Measurements from ENCODE around the gene KLRF1. TPM values are rescaled to one million over a fixed set of nuclear protein-coding genes. Genes with fewer than 3 reads are reported as not detected.

KLRF1 gene
- total RNA-seq, 1 experiment from 2014 or later = not detected

DNA sequence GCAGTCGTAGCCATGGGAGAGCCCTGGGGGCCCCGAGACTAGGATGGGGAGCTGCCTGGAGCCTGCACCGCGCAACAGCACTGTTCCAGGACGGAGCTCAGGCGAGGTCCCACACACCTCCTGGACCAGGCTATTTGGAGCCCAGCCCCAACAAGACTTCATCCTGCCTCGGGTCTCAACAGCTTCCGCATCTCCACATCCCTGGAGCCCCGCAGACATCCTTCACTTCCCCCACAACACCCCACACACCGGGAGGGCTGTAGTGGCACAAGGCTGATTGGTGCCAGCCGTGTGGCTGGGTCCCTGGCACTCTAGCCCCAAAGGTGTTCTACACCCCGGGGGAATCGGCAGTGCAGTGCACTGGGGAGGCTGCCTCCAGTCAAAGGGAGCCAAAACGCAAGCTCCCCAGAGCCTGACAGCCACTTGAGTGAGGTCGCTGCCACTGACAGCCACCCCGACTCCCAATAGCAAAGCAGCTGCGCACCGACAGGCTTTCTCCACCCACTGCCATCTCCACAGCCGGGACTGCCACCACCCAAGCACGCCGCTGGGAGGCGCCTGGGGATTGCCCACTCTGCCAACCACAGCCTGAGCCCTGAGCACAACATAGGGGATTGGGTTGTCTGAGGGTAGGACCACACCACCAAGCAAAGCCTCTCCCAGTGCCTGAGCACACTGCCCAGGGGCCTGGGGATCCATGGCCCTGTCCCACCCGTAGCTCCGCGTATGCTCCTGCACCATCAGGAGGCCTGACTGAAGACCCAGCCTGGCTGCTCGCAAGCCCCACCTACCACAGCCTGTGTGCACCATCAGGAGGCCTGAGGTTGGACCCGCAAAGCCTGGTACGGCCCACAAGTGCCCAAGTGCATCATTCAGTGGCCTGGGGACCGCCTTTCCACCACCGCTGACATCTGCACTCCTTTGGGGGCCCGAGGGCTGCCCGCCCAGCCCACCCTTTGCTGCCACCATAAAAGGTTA is 13.2 kb upstream of the KLRF1 start:
- Histone ChIP-seq H3K27ac (ENCODE audit: insufficient read length, low read depth, low read length) (no peak overlapping the region), H2AFZ (ENCODE audit: low read length) (no peak overlapping the region), H4K20me1 (ENCODE audit: control insufficient read depth, insufficient read depth, insufficient read length) (no peaks in the 10 kb centered on the region), H4K8ac (replicated peaks; ENCODE audit: insufficient read length, low read depth, low read length) (no peak overlapping the region), H3K18ac (ENCODE audit: insufficient read length, low read depth, low read length) (no peak overlapping the region), H3K23ac (ENCODE audit: insufficient read length, low read depth, low read length) (no peak overlapping the region), H2BK20ac (ENCODE audit: low read depth, low read length, poor library complexity, severe bottlenecking) (no peak overlapping the region), H3K4me1 (ENCODE audit: insufficient read depth, low read length) (no peaks in the 10 kb centered on the region), H3K27me3 (ENCODE audit: insufficient read depth, low read length) (no peaks in the 10 kb centered on the region), H3K9ac (ENCODE audit: extremely low read depth, insufficient read length, low read length) (no peak overlapping the region), H3K23me2 (ENCODE audit: insufficient read length, low read depth, low read length, poor library complexity, severe bottlenecking) (no peaks in the 10 kb centered on the region), H3K4me2 (ENCODE audit: insufficient read depth, insufficient read length, low read length) (peak overlapping the region; percentile 56), H3K14ac (ENCODE audit: insufficient read depth, low read length) (no peak overlapping the region), H3T11ph (ENCODE audit: low read length) (no peak overlapping the region), H3K56ac (ENCODE audit: insufficient read length, low read depth, low read length) (no peak overlapping the region), H3K79me1 (ENCODE audit: insufficient read depth, low read depth, low read length, poor library complexity, severe bottlenecking) (no peaks in the 10 kb centered on the region), H4K5ac (ENCODE audit: insufficient read length, low read depth, low read length) (no peak overlapping the region), H2BK120ac (ENCODE audit: low read depth, low read length, poor library complexity, severe bottlenecking) (no peak overlapping the region), H2BK15ac (ENCODE audit: low read depth, low read length) (no peak overlapping the region), H2BK12ac (ENCODE audit: insufficient read length, low read depth, low read length) (no peak overlapping the region), H3K9me3 (ENCODE audit: control insufficient read depth, low read depth, low read length) (no peaks in the 10 kb centered on the region), H3K4ac (ENCODE audit: low read depth, low read length) (no peak overlapping the region), H2AK5ac (ENCODE audit: insufficient read length, low read length) (no peak overlapping the region), H4K91ac (ENCODE audit: insufficient read length, low read depth, low read length) (no peak overlapping the region), H2BK5ac (ENCODE audit: insufficient read length, low read length) (no peak overlapping the region), H3K79me2 (ENCODE audit: insufficient read depth, low read length) (no peaks in the 10 kb centered on the region)
- H3K27ac Mint-ChIP-seq = no peak overlapping the region
- DNase-seq = peak; percentile 96
- peak overlapping the region in 1 of 2 experiments; percentile 50; a peak in 2 of 5 replicates for H3K4me3 Mint-ChIP-seq
- H3K27me3 Mint-ChIP-seq (ENCODE audit: low read depth) = no peaks in the 10 kb centered on the region; the same call in none of the 2 replicates
- WGBS (ENCODE audit: extremely low coverage, insufficient read length, low lambda C conversion rate) = no CpG with 5 or more reads among the region's 32 CpGs
- no peaks in the 10 kb centered on the region for H3K9me3 Mint-ChIP-seq
- no peaks in the 10 kb centered on the region for H3K36me3 Mint-ChIP-seq (ENCODE audit: insufficient read depth in 1 of 3, low read depth in 3 of 3)
- peaks cover 7% of the 10 kb centered on the region in 2 experiments; a peak in 3 of 4 replicates for H3K4me1 Mint-ChIP-seq
- TF ChIP-seq CTCF (conservative IDR thresholded peaks at IDR 0.05) = peak; percentile 96
